ENCODE data around the gene USP12.
"Not testable (repeated sequence)": the region's sequence is repeated elsewhere in the genome, so short reads cannot be mapped to it uniquely, and the experiment has no call there.

The USP12 gene

GRCh38 chr13:27171244-27171826 lies at the start of gene USP12:
USP12 (minus strand) TSS chr13:27171811; CDS start chr13:27171639, 172 bp downstream.
- in situ Hi-C loops (cut with MboI; ENCODE audit: low sequenced_read_pairs): no loop called here

GRCh38 chr13:27219611-27220010 lies 48.0 kb upstream of the USP12 start:
- in situ Hi-C loops (cut with MboI; ENCODE audit: low sequenced_read_pairs): no loop called here

- in situ Hi-C loops (cut with MboI; ENCODE audit: low sequenced_read_pairs): not testable (repeated sequence)
These were observed 47.2 kb upstream of the USP12 start for GRCh38 chr13:27218861-27219260.

GRCh38 chr13:27217791-27218190 lies 46.2 kb upstream of the USP12 start:
- in situ Hi-C loops (cut with MboI; ENCODE audit: low sequenced_read_pairs): not testable (repeated sequence)

- in situ Hi-C loops (cut with MboI; ENCODE audit: low sequenced_read_pairs): not testable (repeated sequence)
These were observed 41.8 kb upstream of the USP12 start for GRCh38 chr13:27213386-27213785.

GRCh38 chr13:27211771-27212364 lies 40.3 kb upstream of the USP12 start:
- in situ Hi-C loops (cut with MboI; ENCODE audit: low sequenced_read_pairs): no loop called here

GRCh38 chr13:27211271-27211670 lies 39.7 kb upstream of the USP12 start:
- in situ Hi-C loops (cut with MboI; ENCODE audit: low sequenced_read_pairs): no loop called here

- in situ Hi-C loops (cut with MboI; ENCODE audit: low sequenced_read_pairs): no loop called here
These were observed 36.9 kb upstream of the USP12 start for GRCh38 chr13:27208514-27208913.

GRCh38 chr13:27203854-27204253 lies 32.2 kb upstream of the USP12 start:
- in situ Hi-C loops (cut with MboI; ENCODE audit: low sequenced_read_pairs): no loop called here

- in situ Hi-C loops (cut with MboI; ENCODE audit: low sequenced_read_pairs): no loop called here
These were observed 31.6 kb upstream of the USP12 start for GRCh38 chr13:27203186-27203585.

- in situ Hi-C loops (cut with MboI; ENCODE audit: low sequenced_read_pairs): no loop called here
These were observed 30.1 kb upstream of the USP12 start for GRCh38 chr13:27201661-27202060.

- in situ Hi-C loops (cut with MboI; ENCODE audit: low sequenced_read_pairs): no loop called here
These were observed 28.9 kb upstream of the USP12 start for GRCh38 chr13:27200413-27201070.

- in situ Hi-C loops (cut with MboI; ENCODE audit: low sequenced_read_pairs): no loop called here
These were observed 28.1 kb upstream of the USP12 start for GRCh38 chr13:27199696-27200095.

GRCh38 chr13:27199211-27199610 lies 27.6 kb upstream of the USP12 start:
- in situ Hi-C loops (cut with MboI; ENCODE audit: low sequenced_read_pairs): no loop called here

- in situ Hi-C loops (cut with MboI; ENCODE audit: low sequenced_read_pairs): no loop called here
These were observed 23.5 kb upstream of the USP12 start for GRCh38 chr13:27194895-27195764.

GRCh38 chr13:27194209-27194608 lies 22.6 kb upstream of the USP12 start:
- in situ Hi-C loops (cut with MboI; ENCODE audit: low sequenced_read_pairs): no loop called here

- in situ Hi-C loops (cut with MboI; ENCODE audit: low sequenced_read_pairs): no loop called here
These were observed 21.9 kb upstream of the USP12 start for GRCh38 chr13:27193496-27193895.

- in situ Hi-C loops (cut with MboI; ENCODE audit: low sequenced_read_pairs): no loop called here
These were observed 21.4 kb upstream of the USP12 start for GRCh38 chr13:27192973-27193372.

GRCh38 chr13:27192367-27192766 lies 20.8 kb upstream of the USP12 start:
- in situ Hi-C loops (cut with MboI; ENCODE audit: low sequenced_read_pairs): not testable (repeated sequence)

GRCh38 chr13:27189192-27189591 lies 17.6 kb upstream of the USP12 start:
- in situ Hi-C loops (cut with MboI; ENCODE audit: low sequenced_read_pairs): no loop called here

GRCh38 chr13:27188239-27188638 lies 16.6 kb upstream of the USP12 start:
- in situ Hi-C loops (cut with MboI; ENCODE audit: low sequenced_read_pairs): no loop called here

All from HL-60/S4 treated with phorbol 12-myristate 13-acetate at 8.2 ng/mL for 4 days and 3 days (cell line).